HEK293 (cell line): ENCODE results near the gene ITIH3.

Experiments used
- GFI1B ChIP-seq: fragments of 450-650 bp; formaldehyde crosslinking; IDR thresholded peaks from 2 replicates; pipeline ENCODE4 v1.5.1; 2016; ENCODE audit warnings: missing biosample characterization, missing genetic modification characterization
- ZNF658 ChIP-seq: fragments of 450-650 bp; formaldehyde crosslinking; IDR thresholded peaks from 2 replicates; pipeline ENCODE4; 2016; ENCODE audit warnings: missing biosample characterization, missing genetic modification characterization
- ZNF768 ChIP-seq: fragments of 450-650 bp; formaldehyde crosslinking; IDR thresholded peaks from 2 replicates; pipeline ENCODE4 v1.5.1; 2018; ENCODE audit warnings: missing biosample characterization, mild to moderate bottlenecking, missing genetic modification characterization
- TF ChIP-seq, protein P1 (sequence below): fragments of 450-650 bp; formaldehyde crosslinking; IDR thresholded peaks from 2 replicates; pipeline ENCODE4 v1.5.1; 2016; ENCODE audit warnings: missing biosample characterization, missing genetic modification characterization
- TF ChIP-seq, protein P2 (sequence below): fragments of 450-650 bp; formaldehyde crosslinking; IDR thresholded peaks from 2 replicates; pipeline ENCODE4 v1.5.1; 2017; ENCODE audit warnings: missing biosample characterization, missing genetic modification characterization
- TF ChIP-seq, protein P3 (sequence below): fragments of 450-650 bp; formaldehyde crosslinking; IDR thresholded peaks from 2 replicates; pipeline ENCODE4 v1.5.1; 2016; ENCODE audit warnings: missing biosample characterization, missing genetic modification characterization
- TF ChIP-seq, protein P4 (sequence below): fragments of 450-650 bp; formaldehyde crosslinking; IDR thresholded peaks from 2 replicates; pipeline ENCODE4 v1.5.1; 2016; ENCODE audit warnings: missing biosample characterization, missing genetic modification characterization
- TF ChIP-seq, protein P5 (sequence below): fragments of 450-650 bp; formaldehyde crosslinking; IDR thresholded peaks from 2 replicates; pipeline ENCODE4 v1.5.1; 2016; ENCODE audit warnings: missing biosample characterization, missing genetic modification characterization, low read depth

DNA sequence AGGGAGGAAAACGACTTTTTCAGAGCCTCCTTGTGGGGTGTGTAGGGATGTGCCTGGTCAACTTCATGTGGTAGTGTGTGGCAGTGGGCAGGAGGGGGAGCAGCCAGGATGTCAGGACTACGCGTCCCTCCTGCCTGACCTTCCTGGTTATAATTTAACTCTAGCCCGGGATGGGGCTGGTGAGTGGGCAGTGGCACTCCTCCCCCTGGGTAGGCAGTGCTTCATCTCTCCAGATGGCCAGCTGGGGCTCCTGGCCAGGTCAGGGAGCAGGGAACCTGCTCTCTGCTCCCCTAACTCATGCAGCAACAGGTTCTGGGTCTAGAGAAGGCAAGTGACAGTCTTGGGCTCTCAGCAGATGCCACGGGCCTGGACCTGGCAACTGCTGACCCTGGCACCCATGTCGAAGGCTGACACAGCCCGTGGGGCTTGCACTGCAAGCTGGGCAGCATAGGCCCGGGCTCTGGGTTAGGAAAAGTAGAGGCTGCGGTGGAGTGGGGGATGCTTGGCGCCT lies 33.3 kb downstream of the ITIH3 start:
- TF ChIP-seq, protein P1, sequence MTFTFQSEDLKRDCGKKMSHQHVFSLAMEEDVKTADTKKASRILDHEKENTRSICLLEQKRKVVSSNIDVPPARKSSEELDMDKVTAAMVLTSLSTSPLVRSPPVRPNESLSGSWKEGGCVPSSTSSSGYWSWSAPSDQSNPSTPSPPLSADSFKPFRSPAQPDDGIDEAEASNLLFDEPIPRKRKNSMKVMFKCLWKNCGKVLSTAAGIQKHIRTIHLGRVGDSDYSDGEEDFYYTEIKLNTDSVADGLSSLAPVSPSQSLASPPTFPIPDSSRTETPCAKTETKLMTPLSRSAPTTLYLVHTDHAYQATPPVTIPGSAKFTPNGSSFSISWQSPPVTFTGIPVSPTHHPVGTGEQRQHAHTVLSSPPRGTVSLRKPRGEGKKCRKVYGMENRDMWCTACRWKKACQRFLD (tag by site-specific recombination), result no peak
- TF ChIP-seq GFI1B, result no peak
- no peak for TF ChIP-seq ZNF658 (tag by site-specific recombination)
- TF ChIP-seq, protein P2, sequence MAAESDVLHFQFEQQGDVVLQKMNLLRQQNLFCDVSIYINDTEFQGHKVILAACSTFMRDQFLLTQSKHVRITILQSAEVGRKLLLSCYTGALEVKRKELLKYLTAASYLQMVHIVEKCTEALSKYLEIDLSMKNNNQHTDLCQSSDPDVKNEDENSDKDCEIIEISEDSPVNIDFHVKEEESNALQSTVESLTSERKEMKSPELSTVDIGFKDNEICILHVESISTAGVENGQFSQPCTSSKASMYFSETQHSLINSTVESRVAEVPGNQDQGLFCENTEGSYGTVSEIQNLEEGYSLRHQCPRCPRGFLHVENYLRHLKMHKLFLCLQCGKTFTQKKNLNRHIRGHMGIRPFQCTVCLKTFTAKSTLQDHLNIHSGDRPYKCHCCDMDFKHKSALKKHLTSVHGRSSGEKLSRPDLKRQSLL (tag by site-specific recombination), result no peak
- no peak for TF ChIP-seq ZNF768 (tag by site-specific recombination)
- TF ChIP-seq, protein P3, sequence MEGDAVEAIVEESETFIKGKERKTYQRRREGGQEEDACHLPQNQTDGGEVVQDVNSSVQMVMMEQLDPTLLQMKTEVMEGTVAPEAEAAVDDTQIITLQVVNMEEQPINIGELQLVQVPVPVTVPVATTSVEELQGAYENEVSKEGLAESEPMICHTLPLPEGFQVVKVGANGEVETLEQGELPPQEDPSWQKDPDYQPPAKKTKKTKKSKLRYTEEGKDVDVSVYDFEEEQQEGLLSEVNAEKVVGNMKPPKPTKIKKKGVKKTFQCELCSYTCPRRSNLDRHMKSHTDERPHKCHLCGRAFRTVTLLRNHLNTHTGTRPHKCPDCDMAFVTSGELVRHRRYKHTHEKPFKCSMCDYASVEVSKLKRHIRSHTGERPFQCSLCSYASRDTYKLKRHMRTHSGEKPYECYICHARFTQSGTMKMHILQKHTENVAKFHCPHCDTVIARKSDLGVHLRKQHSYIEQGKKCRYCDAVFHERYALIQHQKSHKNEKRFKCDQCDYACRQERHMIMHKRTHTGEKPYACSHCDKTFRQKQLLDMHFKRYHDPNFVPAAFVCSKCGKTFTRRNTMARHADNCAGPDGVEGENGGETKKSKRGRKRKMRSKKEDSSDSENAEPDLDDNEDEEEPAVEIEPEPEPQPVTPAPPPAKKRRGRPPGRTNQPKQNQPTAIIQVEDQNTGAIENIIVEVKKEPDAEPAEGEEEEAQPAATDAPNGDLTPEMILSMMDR (tag by site-specific recombination), result no peak
- TF ChIP-seq, protein P4, sequence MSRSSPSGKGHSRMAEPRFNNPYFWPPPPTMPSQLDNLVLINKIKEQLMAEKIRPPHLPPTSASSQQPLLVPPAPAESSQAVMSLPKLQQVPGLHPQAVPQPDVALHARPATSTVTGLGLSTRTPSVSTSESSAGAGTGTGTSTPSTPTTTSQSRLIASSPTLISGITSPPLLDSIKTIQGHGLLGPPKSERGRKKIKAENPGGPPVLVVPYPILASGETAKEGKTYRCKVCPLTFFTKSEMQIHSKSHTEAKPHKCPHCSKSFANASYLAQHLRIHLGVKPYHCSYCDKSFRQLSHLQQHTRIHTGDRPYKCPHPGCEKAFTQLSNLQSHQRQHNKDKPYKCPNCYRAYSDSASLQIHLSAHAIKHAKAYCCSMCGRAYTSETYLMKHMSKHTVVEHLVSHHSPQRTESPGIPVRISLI (tag by site-specific recombination), result no peak
- TF ChIP-seq, protein P5, sequence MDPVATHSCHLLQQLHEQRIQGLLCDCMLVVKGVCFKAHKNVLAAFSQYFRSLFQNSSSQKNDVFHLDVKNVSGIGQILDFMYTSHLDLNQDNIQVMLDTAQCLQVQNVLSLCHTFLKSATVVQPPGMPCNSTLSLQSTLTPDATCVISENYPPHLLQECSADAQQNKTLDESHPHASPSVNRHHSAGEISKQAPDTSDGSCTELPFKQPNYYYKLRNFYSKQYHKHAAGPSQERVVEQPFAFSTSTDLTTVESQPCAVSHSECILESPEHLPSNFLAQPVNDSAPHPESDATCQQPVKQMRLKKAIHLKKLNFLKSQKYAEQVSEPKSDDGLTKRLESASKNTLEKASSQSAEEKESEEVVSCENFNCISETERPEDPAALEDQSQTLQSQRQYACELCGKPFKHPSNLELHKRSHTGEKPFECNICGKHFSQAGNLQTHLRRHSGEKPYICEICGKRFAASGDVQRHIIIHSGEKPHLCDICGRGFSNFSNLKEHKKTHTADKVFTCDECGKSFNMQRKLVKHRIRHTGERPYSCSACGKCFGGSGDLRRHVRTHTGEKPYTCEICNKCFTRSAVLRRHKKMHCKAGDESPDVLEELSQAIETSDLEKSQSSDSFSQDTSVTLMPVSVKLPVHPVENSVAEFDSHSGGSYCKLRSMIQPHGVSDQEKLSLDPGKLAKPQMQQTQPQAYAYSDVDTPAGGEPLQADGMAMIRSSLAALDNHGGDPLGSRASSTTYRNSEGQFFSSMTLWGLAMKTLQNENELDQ (tag by site-specific recombination), result no peak
